Measurements from ENCODE around the gene KRTAP5-6.

DNA sequence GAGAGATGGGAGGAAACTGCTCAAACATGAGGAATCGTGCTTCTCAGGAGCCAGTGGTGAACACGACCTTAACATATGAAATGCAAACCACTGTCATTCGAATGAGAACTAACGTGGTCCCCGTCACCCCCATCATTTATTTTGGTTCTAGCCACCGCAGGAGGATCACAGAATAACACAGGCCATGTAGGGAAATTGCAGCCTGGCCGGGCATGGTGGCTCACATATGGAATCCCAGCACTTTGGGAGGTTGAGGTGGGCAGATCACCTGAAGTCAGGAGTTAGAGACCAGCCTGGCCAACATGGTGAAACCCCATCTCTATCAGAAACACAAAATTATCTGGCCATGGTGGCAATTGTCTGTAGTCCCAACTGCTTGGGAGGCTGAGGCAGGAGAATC is 40.3 kb upstream of the KRTAP5-6 start:
- no peak for TF ChIP-seq NR3C1 (IDR thresholded peaks at IDR 0.05)
- no peak for TF ChIP-seq RCOR1 (IDR thresholded peaks at IDR 0.05; ENCODE audit: low read depth, low read length)
- TF ChIP-seq EP300 (IDR thresholded peaks at IDR 0.05) = no peak
- no peak for TF ChIP-seq CTCF (IDR thresholded peaks at IDR 0.05)
- no peak for TF ChIP-seq KDM1A (IDR thresholded peaks at IDR 0.05; ENCODE audit: low read depth)
- TF ChIP-seq MYC (IDR thresholded peaks at IDR 0.05; ENCODE audit: borderline replicate concordance, low read length) = no peak
- no peak for TF ChIP-seq POLR2A (IDR thresholded peaks at IDR 0.05; ENCODE audit: low read length)
- TF ChIP-seq POLR2AphosphoS2 (conservative IDR thresholded peaks at IDR 0.05; ENCODE audit: low read length) = no peak
- TF ChIP-seq ZNF302 (CRISPR knock-in tag; IDR thresholded peaks at IDR 0.05) = no peak
- TF ChIP-seq EHMT2 (IDR thresholded peaks at IDR 0.05; ENCODE audit: low read depth) = no peak

Data from A549 (cell line).